ENCODE results near the gene TNIP1.

- TF ChIP-seq POLR2A (IDR thresholded peaks at IDR 0.05): no peak
- no peak for TF ChIP-seq CTCF (IDR thresholded peaks at IDR 0.05)
Measured at GRCh38 chr5:150987746-150988145, 93.1 kb downstream of the TNIP1 start.

Data from thyroid gland (tissue), 4 donors.